A172 (cell line): ENCODE measurements around the gene CNKSR2. TPM values are rescaled to one million over a fixed set of nuclear protein-coding genes. Genes with fewer than 3 reads are reported as not detected.

Experiments
- DNase-seq: peaks from one replicate; pipeline ENCODE4 v3.0.0-alpha.2; 2015; ENCODE audit warnings: low spot score
- total RNA-seq: library from RNA; depleted of rRNA; stranded (reverse); fragments of >200 nt; shearing (Covaris generic); gene quantifications from 2 replicates; pipeline ENCODE4 v1.2.3, GENCODE V29; 2014

Gene CNKSR2
- total RNA-seq, 1 experiment from 2014 or later = not detected

DNA sequence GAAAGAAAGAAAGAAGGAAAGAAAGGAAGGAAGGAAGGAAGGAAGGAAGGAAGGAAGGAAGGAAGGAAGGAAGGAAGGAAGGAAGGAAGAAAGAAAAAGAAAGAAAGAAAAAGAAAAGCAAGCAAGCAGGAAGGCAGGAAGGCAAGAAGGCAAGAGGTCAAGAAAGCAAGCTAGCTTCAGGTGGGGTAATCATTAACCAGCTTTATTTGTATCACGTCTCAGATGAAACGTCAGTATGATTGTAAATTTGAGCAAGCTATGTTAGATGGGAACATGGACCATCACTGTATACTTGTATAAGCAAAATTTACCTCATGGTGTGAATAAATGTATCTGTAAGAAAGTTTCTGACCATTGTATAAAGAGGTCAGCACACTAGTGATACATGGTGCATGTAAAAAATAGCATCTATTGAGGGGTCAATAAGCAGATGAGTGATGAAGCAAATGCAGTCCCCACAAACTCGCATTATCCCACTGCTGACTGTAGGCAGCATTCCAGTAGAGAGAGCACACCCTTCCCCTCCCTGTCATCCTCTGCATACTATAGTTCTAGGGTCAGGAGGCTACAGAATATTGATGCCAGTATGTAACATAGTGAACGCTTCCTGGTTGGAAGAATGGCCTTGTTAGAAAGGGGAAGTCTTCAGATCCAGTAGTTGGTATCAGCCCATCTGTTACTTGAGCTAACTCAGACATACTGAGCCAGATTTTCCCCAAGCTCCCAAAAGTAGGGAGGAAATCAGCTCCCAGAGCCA, 300.4 kb downstream of the CNKSR2 start:
- no peak for DNase-seq

DNA sequence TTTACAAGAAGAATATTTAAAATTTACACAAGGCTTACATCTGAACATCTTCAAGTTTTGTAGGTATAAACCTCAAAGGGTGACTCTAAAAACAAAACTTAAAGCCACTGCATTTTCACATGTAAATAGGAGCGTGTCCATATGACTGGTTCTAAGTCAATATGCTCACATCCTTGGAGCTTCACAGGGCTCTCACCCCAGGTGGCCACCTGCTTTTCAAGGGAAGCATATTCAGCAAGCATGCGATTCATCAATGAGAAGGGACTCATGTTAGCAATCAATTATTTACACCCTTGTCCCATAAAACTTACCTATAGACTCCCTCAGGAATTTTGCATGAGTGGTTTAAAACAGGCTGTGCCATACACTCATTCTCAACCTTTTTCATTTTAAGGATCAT, 301.7 kb downstream of the CNKSR2 start:
- no peak for DNase-seq

DNA sequence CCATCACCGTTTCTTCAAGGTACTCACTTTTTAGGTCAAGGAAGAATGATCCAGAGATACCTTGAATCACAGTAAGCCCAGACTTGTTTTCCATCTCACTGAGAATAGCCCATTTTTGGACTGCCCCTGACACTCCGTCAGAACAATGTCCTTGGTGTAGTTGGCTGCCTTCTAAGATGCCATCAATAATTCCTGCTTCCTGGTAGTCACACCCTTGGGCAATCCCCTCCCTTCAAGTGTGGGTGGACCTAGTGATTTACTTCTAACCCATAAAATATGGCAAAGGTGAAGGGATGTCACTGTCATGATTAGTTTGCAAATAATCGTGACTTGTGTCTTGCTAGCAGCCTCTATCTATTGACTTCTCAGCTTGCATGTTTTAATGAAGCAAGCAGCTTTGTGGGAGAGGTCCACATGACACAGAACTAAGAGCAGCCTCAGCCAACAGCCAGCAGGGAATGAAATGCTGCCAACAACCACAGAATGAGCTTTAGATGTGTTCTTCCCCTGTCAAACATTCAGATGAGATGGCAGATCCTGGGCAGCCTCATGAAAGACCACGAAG, 303.9 kb downstream of the CNKSR2 start:
- DNase-seq = no peak

DNA sequence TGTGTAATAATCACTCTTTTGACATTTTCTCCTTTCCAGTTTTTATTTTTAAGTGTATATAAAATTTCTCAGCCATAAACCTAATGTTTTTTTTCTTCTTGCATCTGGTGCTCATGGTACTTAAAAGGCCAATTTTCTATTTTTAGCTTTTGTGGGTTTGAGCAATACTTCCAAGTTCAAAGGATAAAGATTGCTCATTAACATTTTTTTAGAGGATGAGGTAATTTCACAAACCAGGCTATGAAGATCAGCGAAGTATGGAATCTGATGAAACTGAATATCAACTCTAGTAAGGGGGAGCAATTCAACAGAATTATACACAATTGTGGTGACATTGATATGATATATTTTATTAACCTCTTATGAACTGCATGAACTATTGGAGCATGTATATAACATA, 309.7 kb downstream of the CNKSR2 start:
- no peak for DNase-seq

DNA sequence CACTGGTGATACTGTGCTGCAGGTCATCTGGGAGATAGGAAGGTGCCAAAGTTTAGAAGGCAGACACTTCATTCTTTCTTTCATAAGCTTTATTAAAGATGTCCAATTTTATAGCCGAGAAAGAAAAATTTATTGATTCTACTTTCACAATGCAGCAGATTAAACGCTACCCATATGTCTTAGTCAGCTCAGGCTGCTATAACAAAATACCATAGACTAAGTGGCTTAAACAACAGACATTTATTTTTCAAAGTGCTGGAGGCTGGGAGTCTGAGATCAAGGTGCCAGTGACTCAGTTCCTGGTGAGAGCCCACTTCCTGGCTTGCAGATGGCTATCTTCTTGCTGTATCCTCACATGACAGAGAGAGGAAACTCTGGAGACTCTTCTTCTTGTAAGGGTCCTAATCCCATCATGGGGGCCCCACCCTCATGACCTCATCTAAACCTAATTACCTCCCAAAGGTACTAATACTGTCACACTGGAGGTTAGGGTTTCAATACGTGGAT, 317.3 kb downstream of the CNKSR2 start:
- peak; percentile 29 for DNase-seq

DNA sequence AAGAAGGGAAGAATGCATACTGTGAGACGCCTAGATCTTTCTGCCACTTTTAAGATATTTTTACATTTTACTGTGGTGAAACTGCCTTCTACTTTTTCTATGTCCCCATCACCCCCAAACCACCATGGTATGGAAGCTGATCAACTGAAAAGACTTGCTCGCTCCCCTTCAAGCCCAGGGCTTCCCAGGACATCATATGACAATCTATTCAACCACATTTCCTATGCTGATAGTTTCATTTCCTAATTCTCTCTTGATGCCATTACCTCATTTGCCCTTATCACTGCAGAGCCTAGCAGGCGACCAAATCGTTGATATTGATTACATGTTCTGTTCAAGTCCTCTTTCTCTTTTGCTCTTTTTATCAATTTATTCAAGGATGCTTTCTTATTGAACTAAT, 324.1 kb downstream of the CNKSR2 start:
- DNase-seq = no peak

DNA sequence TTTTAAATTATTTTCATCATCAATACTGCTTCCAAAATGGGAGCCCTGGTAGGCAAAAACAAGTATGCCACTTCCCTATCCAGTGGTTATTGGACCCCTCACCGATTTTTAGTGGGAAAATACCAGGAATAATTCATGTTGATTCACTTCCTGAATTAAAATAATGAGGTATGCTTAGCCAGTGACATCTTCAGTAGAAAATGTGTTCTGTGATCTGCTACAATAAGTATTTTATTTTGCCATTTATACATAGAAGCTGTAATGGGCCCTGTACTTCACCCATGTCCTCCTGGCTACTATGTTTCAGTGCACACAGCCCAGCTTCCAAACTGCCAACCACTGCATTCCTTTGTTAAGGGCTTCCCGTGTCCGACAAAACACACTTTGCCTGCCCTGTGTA, 324.9 kb downstream of the CNKSR2 start:
- DNase-seq = no peak

DNA sequence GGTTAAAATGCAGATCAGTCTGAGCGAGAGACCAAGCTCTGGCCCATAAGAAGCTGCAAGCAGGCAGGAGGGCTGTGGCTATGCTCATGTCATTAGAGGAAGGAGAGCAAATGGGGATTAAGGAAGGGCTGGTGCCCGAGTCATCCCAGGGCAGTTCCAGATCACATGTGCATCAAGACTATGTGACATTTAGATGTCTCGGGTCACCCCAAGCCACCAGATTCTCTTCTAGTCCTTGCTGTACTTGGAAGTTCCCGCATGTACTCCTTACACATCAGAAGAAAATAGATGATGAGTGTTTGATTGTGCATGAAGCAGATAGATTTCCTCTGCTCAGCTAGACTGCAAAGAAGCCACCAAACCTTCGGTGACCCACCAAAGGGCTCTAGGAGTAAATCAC, 326.1 kb downstream of the CNKSR2 start:
- DNase-seq = no peak

DNA sequence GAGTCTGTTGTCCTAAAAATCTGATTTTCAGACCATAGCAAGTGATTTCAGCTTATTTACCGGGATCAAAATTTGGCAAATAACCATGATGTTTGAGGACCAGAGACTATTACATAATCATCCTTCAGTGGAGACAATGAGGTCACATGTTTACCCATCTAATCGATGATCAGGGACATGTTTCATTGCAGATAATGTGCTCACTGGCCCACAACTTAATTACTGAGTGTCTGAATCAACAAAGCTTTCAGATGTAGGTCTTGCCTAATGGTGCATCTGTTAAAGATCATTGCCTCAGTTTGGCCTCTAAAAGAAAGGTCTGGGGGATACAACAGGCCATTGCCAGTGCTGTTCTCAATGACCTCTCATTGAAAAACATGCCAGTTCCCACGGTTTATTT, 326.7 kb downstream of the CNKSR2 start:
- no peak for DNase-seq

DNA sequence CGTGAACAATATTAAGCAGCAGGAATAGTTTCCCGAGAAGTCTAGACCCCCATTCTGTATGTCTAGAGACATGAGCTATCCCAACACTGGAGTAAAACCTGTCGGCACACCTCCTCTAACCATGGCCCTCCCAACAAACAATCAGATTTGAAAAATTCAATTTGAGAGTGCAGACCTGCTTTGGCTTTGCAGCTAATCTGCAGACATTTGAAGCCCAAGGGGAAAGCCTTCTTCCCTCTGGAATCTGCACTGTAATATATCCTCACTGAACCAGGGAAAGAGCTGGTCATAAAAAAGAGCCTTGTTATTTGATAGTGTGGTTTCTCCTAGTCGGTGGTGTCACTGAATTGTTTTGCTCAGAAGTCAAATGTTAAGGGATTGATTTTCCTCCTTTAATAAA, 328.5 kb downstream of the CNKSR2 start:
- no peak for DNase-seq
